ENCODE results near the gene NOXO1. TPM values are rescaled to one million over a fixed set of nuclear protein-coding genes. Genes with fewer than 3 reads are reported as not detected.

NOXO1 gene
- total RNA-seq, 1 donor from 2014 or later, result 1.5 TPM

GRCh38 chr16:2002406-2003230 lies 21.3 kb upstream of the NOXO1 start:
- no peaks in the 10 kb centered on the region for H3K27me3 Mint-ChIP-seq
- DNase-seq (ENCODE audit: low spot score, unreplicated experiment), result no peak
- H3K4me1 Mint-ChIP-seq (ENCODE audit: low read depth), result peaks cover 7% of the 10 kb centered on the region
- H3K9me3 Mint-ChIP-seq (ENCODE audit: low read depth), result no peaks in the 10 kb centered on the region
- peaks cover 4% of the 10 kb centered on the region for H3K36me3 Mint-ChIP-seq (ENCODE audit: insufficient read depth)
- no peak overlapping the region for H3K27ac Mint-ChIP-seq
- no peak overlapping the region for H3K4me3 Mint-ChIP-seq (ENCODE audit: low read depth)
- no peak for TF ChIP-seq CTCF (IDR thresholded peaks at IDR 0.05; ENCODE audit: unreplicated experiment)

- no peak for TF ChIP-seq CTCF (IDR thresholded peaks at IDR 0.05; ENCODE audit: unreplicated experiment)
- no peaks in the 10 kb centered on the region for H3K27me3 Mint-ChIP-seq
- no peaks in the 10 kb centered on the region for H3K9me3 Mint-ChIP-seq (ENCODE audit: low read depth)
- no peak overlapping the region for H3K4me3 Mint-ChIP-seq (ENCODE audit: low read depth)
- H3K36me3 Mint-ChIP-seq (ENCODE audit: insufficient read depth), result peaks cover 6% of the 10 kb centered on the region
- peaks cover 5% of the 10 kb centered on the region for H3K4me1 Mint-ChIP-seq (ENCODE audit: low read depth)
- no peak for DNase-seq (ENCODE audit: low spot score, unreplicated experiment)
- H3K27ac Mint-ChIP-seq, result no peak overlapping the region
Observed at GRCh38 chr16:2001456-2002355, 20.4 kb upstream of the NOXO1 start.

DNA sequence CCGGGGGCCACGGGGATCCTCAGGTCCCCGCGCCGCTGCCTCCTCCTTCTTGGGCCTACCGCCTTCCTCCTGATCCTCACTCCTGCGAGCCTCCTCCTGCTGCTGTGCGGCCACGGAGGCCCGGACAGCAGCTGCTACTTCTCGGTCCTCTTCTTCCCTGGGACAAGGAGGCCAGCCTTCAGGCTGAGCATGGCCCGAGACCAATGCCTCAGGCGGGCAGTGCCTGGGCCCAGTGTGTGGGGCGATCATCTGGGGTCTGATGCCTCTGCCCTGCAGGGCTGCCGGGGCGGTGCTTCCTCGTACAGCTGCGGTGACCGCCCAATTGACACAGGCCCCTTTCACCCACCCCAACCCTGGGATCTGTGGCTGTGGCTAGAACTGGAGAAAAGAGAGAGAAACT lies 19.8 kb upstream of the NOXO1 start:
- Mint-ChIP-seq H3K27ac (no peak overlapping the region), H3K9me3 (ENCODE audit: low read depth) (no peaks in the 10 kb centered on the region), H3K36me3 (ENCODE audit: insufficient read depth) (peaks cover 6% of the 10 kb centered on the region), H3K27me3 (no peaks in the 10 kb centered on the region), H3K4me3 (ENCODE audit: low read depth) (no peak overlapping the region), H3K4me1 (ENCODE audit: low read depth) (peaks cover 5% of the 10 kb centered on the region)
- TF ChIP-seq CTCF (IDR thresholded peaks at IDR 0.05; ENCODE audit: unreplicated experiment), result no peak
- no peak for DNase-seq (ENCODE audit: low spot score, unreplicated experiment)

DNA sequence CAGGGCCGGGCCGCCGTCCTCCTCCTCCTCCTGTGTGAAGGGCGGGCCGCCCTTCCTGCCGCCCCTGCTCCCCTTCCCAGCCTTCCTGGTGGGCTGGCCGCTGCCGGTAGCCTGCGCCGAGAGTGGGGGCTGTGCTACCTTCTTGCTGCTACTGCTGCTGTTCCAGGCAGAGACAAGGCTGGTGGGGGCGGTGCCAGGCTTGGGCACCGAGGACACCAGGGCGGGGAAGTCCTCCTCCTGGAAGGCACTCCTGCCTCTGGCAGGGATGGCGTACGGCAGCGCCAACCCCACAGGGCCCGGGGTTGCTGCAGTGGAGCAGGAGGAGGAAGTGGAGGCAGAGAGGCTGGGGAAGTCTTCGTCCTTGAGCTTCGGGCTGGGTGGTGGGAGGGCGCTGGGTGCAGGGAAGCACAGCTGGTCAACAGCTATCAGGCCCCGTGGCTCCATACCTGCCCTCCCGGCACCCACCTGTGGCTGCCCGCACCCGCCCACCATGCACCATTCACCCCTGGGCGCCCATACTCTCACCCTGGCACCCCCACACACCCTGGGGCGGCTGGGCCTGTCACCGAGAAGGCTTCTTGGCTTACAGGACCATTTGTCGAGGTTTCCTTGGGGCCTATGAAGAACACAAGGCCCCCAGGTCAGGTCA lies 18.7 kb upstream of the NOXO1 start:
- TF ChIP-seq CTCF (IDR thresholded peaks at IDR 0.05; ENCODE audit: unreplicated experiment), result no peak
- DNase-seq (ENCODE audit: low spot score, unreplicated experiment), result no peak
- no peak overlapping the region for H3K27ac Mint-ChIP-seq
- peaks cover 5% of the 10 kb centered on the region for H3K4me1 Mint-ChIP-seq (ENCODE audit: low read depth)
- no peaks in the 10 kb centered on the region for H3K27me3 Mint-ChIP-seq
- no peak overlapping the region for H3K4me3 Mint-ChIP-seq (ENCODE audit: low read depth)
- H3K36me3 Mint-ChIP-seq (ENCODE audit: insufficient read depth), result peaks cover 6% of the 10 kb centered on the region
- H3K9me3 Mint-ChIP-seq (ENCODE audit: low read depth), result no peaks in the 10 kb centered on the region
